ENCODE results near the gene TAF6L.

Gene TAF6L

DNA sequence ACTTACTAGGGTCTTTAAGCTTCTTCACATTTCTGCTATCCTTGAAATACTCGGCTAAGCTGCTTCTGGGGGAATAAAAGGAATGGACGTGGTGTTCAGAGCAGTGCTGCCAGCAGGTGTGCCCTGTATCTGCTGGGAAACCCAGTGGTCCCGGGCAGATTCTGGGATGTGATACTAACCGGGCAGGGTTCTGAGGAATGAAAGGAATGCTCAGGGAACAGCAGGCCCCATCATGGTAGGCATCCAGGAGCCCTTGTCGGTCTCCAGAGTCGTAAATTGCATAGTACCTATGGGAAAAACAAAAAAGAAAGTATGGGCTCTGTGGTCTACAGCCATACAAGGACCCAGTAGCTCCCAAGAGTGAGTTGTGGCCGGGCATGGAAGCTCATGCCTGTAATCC lies 25.1 kb downstream of the TAF6L start:
- TF ChIP-seq, protein P1, sequence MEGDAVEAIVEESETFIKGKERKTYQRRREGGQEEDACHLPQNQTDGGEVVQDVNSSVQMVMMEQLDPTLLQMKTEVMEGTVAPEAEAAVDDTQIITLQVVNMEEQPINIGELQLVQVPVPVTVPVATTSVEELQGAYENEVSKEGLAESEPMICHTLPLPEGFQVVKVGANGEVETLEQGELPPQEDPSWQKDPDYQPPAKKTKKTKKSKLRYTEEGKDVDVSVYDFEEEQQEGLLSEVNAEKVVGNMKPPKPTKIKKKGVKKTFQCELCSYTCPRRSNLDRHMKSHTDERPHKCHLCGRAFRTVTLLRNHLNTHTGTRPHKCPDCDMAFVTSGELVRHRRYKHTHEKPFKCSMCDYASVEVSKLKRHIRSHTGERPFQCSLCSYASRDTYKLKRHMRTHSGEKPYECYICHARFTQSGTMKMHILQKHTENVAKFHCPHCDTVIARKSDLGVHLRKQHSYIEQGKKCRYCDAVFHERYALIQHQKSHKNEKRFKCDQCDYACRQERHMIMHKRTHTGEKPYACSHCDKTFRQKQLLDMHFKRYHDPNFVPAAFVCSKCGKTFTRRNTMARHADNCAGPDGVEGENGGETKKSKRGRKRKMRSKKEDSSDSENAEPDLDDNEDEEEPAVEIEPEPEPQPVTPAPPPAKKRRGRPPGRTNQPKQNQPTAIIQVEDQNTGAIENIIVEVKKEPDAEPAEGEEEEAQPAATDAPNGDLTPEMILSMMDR (IDR thresholded peaks at IDR 0.05; ENCODE audit: borderline replicate concordance, insufficient read depth, low read depth, low read length): no peak
- H3K4me3 ChIP-seq (ENCODE audit: low read depth, low read length): no peak overlapping the region

- H3K4me3 ChIP-seq (ENCODE audit: low read depth, low read length): no peak overlapping the region
- TF ChIP-seq, protein P1 (IDR thresholded peaks at IDR 0.05; ENCODE audit: borderline replicate concordance, insufficient read depth, low read depth, low read length): no peak
Measured at GRCh38 chr11:62799486-62799885, 28.3 kb downstream of the TAF6L start.

DNA sequence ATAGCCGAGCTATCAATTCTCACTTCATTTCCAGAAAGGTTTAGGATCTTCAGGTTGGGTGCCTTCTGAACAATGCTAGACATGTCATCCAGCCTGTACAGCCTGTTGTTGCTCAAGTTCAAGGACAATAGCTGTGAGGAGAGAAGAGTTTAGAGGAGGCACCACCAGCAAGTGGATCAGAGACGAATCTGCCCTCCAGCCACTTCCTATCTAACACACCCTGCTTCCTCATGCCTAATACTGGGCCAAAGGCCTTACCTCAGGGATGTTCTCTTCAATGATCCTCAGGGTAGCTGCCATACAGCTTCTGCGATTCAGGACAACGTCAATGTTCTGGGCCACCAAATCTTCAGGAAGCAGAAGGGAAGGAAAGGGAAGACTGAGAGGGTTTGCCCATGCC lies 29.9 kb downstream of the TAF6L start:
- TF ChIP-seq, protein P1 (IDR thresholded peaks at IDR 0.05; ENCODE audit: borderline replicate concordance, insufficient read depth, low read depth, low read length): no peak
- H3K4me3 ChIP-seq (ENCODE audit: low read depth, low read length): no peak overlapping the region

GRCh38 chr11:62804310-62805075 lies 33.3 kb downstream of the TAF6L start:
- peak overlapping the region; percentile 78 for H3K4me3 ChIP-seq (ENCODE audit: low read depth, low read length)
- TF ChIP-seq, protein P1 (IDR thresholded peaks at IDR 0.05; ENCODE audit: borderline replicate concordance, insufficient read depth, low read depth, low read length): no peak

DNA sequence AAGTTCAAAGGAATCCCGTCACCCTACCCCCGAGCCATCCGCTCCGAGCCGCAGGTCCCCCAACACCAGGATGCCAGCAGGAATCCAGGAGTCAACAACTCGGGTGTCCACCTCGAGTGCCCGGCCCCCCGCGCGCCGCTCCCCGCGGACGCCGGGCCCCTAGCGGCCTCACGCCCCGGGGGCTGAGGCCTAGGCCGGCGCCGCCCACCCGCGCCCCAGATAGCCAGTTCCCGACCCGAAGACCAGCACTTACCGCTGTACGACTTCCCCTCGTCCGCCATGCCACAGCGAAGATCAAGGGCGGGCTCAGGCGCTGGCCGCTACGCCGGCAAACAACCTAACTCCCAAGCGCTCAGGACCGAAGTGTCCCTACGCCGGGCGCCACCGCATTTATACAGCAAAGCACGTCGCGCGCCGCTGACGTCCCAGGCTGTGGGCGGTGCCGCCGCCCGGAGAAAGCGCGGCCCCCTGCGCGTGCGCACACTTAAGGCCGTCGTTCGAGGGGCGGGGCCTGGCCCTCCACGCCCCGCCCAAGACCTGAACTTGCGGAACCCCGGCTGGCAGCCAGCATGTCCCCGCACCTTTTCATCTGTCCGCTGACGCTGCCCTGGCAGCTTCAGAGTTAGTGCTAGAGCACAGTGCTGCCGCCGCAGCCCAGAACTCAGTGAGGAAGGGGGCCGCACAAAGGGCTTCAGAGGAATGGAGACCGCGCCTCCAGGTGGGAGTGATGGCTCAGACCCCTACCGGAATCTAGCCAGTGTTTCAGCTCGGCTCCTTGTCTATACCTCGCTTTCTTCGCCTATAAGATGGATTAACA lies 34.1 kb downstream of the TAF6L start, which contains the start of gene NXF1:
TSS of gene NXF1 (minus strand) at position 365 of the 817 bp plus-strand sequence. CDS start at position 281, 84 bp downstream.
- H3K4me3 ChIP-seq (ENCODE audit: low read depth, low read length): peak within 1 kb of the TSS; percentile 78
- TF ChIP-seq, protein P1 (IDR thresholded peaks at IDR 0.05; ENCODE audit: borderline replicate concordance, insufficient read depth, low read depth, low read length): 0 out of 2 replicates have a peak, but pooled peaks have one; percentile 28

- peak overlapping the region; percentile 78 for H3K4me3 ChIP-seq (ENCODE audit: low read depth, low read length)
- TF ChIP-seq, protein P1 (IDR thresholded peaks at IDR 0.05; ENCODE audit: borderline replicate concordance, insufficient read depth, low read depth, low read length): no peak
Measured at GRCh38 chr11:62805961-62806441, 34.8 kb downstream of the TAF6L start.

Data from GM12875 (cell line).